GM12865 (cell line): Measurements from ENCODE around the gene KHDC1L.
"Not testable (repeated sequence)": the region's sequence is repeated elsewhere in the genome, so short reads cannot be mapped to it uniquely, and the experiment has no call there.

Source experiments
- DNase-seq: peaks from one replicate; pipeline ENCODE4 v3.0.0; 2010; ENCODE audit warnings: low read depth
- H3K4me3 ChIP-seq: 2 replicates; pipeline ENCODE4 v1.5.1; 2011; ENCODE audit warnings: mild to moderate bottlenecking, low read depth, low read length, control low read depth
- CTCF ChIP-seq: IDR thresholded peaks from 2 replicates; pipeline ENCODE4 v1.5.1; 2011; ENCODE audit warnings: low read length, control low read depth, low read depth, inconsistent platforms; ENCODE audit not compliant: insufficient read depth; ENCODE audit errors: missing control alignments

KHDC1L gene

GRCh38 chr6:73204252-73204651 lies 21.0 kb downstream of the KHDC1L start:
- no peak overlapping the region for H3K4me3 ChIP-seq
- no peak for TF ChIP-seq CTCF
- DNase-seq: no peak

DNA sequence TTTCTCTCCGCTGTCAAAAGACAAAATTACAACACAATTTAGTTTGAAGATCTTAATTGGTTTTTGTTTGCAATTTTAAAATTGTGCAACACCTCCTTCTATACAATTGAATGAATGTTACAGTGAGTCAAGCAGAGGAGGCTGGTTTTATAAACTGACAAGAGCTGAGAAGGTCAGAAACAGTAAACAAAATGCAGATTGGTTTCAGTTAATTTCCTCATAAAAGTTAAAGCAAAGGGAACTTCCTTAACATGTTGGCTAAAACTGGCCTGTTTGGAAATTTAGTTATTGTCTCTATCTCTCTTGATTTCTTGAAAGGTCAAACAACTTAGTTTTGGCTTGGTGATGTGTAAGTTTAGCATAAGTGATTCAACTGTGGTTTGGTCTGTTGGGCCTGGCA lies 22.2 kb downstream of the KHDC1L start:
- no peak for DNase-seq
- H3K4me3 ChIP-seq: no peak overlapping the region
- TF ChIP-seq CTCF: no peak

GRCh38 chr6:73200735-73201134 lies 24.6 kb downstream of the KHDC1L start:
- DNase-seq: no peak
- no peak overlapping the region for H3K4me3 ChIP-seq
- no peak for TF ChIP-seq CTCF

GRCh38 chr6:73200247-73200646 lies 25.0 kb downstream of the KHDC1L start:
- TF ChIP-seq CTCF: no peak
- DNase-seq: no peak
- H3K4me3 ChIP-seq: no peak overlapping the region

- no peak for TF ChIP-seq CTCF
- no peak overlapping the region for H3K4me3 ChIP-seq
- DNase-seq: no peak
Observed at GRCh38 chr6:73194744-73195143, 30.6 kb downstream of the KHDC1L start.

DNA sequence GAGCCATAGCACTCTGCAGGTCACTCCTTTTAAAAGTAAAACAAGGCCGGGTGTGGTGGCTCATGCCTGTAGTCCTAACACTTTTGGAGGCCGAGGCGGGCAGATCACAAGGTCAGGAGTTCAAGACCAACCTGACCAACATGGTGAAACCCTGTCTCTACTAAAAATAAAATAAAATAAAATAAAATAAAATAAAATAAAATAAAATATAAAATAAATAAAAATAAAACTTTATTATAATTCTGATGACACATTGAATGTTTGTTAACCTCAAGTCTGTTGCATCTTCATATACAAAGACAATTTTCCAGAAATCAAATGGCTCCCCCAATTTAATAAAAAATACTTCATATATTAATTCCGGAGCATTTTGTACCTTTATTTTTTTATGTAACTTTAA lies 32.0 kb downstream of the KHDC1L start:
- not testable (repeated sequence) for H3K4me3 ChIP-seq, DNase-seq

- DNase-seq: peak; percentile 70
- TF ChIP-seq CTCF: no peak
Observed at GRCh38 chr6:73182021-73182607, 43.2 kb downstream of the KHDC1L start.

More at GRCh38 chr6:73182021-73182607, 43.2 kb downstream of the KHDC1L start:
- no peak overlapping the region for H3K4me3 ChIP-seq
